Stimulated activated CD8-positive, alpha-beta memory T cell treated with anti-CD3 and anti-CD28 coated beads, Interleukin-4, amount 100 ng/mL, for 4 hours (primary cell): ENCODE data around the gene ABHD10.

Experiments
- DNase-seq, 2 donors: peaks; one replicate each; pipeline ENCODE4 v3.0.0-alpha.2; 2020; ENCODE audit warnings: low read depth in 2 of 2, low spot score in 1 of 2

The ABHD10 gene

DNA sequence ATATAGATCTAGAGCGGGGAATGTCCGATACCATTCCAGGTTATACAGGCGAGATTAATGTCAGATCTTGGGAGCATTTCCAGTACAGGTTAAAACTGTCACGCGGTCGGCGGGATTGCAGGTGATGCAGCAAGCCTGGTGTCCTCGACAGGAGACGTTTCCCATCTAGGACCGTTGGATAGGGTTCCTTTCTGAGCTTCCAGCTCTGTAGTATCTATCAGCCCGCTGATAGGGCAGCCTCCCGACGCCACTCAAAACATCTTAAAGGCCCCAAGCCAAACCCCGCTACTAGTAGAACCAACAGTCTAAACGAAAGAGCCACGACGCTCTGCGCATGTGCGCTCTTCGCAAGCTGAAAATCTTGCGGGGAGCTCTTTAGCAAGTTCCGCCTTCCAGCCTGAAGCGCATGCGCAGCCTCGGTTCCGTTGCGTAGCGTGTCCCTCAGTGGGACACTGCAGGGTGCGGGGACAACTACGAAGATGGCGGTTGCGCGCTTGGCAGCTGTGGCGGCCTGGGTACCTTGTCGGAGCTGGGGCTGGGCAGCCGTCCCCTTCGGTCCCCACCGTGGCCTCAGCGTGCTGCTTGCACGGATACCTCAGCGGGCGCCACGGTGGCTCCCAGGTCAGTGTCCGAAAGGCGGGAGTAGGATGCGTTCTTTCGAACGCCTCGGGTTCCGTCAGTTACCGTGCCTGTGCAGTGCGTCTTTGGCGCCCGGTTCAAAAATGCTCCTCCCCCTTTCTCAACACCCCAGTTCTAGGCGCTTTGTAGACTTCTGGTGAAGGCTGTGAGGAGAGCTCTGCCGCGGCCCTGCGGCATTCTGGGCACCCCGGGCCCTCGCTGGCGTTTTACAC, at the start of gene ABHD10:
Gene ABHD10, plus strand, starts transcription at position 444 of the 851 bp plus-strand sequence. Its CDS starts 36 bp downstream, at position 480.
- DNase-seq = peak; percentile 94 to 95

DNA sequence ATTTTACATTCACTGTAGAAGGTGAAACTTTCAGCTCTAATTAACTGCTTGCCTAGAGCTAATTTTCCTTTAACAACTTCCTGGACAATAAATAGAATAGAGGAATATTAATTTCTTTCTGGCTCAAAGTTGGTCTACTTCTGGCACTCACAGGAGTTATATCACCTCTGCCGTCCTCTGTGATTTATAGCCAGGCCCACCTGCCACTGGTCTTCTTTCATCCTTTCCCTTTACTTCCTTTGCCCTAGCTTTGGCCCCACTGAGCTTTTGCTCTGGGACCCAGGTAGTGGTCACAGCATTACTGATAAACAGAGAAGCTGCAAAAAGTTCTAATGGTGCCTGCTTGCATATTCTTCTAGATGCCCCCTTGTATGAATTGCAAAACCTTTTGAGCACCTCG, 49.3 kb upstream of the ABHD10 start:
- DNase-seq = no peak

DNA sequence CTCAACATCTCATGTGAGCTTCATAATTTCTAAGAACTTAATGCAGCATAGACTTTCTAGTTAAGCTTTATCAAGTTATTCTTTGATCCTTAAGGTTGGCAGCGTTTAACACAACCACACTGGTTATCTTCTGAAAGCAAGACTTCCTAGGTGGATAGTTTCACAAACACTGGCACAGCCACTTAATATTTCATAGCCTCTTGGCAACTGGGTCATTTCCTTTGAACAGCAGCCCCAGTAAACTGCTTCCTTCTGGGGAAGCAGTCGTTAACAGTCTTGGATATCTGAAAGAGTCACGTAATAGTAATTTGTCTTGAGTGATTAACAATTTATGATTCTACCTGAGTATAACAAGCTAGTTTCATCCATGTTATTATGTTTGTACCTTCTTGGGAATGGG, 45.9 kb upstream of the ABHD10 start:
- no peak for DNase-seq

DNA sequence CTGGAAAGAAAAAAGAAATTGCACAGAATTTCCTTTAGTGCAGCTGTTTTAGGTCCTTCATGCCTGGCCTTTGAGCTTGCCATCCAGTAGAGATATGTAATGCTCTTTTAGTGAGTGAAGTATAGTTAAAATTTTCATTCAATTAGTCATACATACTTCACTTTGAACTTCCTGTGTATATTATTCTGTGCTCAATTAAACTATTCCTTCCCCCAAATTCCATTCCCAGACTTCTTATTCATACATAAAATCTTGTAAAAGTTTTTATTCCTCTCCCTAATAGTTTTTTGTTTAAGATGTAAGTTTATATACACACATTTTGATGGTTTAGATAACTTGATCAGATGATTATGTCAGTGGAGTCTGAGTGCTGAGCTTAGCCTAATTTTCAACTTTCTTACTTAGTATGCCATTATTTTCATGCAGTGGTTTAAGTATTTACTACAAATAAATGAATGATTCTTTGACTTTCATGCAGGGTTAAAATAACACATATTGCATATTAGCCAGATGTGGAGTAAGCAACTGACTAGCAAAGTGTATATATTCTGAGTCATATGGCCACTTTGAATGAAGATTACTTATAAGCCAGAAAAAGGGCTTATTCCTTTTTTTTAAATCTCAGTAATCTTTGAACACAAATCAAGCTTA, 42.5 kb upstream of the ABHD10 start:
- DNase-seq = no peak

DNA sequence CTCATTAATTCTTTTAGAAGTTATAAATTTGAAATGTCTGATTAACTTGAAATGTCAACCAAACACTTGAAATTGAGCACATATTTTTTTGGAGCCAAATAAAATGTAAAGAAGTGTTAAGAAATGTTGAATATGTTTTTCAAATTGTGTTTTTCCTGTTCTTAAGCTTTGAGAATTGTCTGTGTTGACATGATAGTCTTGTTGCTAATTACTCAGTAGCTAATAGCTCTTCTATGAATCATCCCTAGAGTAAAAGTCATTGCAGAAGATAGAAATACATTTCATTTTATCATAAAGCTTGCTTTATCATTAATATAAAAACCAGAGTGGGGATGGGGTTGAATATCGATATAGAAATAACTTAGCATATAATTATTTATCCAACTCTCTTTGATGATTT, 41.9 kb upstream of the ABHD10 start:
- no peak for DNase-seq

DNA sequence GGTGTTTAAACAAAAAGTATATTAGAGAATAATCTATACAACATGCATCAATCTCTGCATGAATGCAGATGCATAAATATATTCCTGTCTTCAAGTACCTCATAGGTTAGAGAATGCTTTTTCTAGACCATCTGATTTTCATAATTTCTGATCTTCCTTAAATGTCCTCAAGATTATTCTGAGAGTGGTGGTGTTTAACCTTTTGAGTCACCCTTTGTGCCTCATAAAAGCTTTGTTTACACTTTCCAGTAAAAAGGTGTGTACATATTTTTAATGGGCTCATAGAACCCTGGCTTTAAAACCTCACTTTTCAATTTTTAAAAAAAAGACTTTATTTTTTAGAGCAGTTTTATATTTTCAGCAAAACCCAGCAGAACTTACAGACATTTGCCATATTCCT, 41.0 kb upstream of the ABHD10 start:
- no peak for DNase-seq

DNA sequence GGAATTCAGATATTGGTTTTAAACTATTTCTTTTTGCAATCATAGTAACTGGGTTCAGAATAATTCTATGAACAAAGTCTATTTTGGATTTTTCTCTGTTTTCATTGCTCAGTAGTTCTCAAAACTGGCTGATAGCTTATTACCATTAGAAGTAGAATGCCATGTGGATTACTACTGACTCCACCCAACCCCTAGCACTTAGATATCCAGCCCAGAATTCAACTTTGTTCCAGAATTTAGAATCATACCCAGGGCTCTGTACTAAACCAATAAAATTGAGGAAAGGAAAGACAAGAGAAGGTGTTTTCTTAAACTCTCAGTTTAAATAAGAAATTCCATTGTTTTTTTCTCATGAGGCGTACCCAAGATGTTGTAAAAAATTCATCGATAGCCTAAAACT, 39.0 kb upstream of the ABHD10 start:
- no peak for DNase-seq

DNA sequence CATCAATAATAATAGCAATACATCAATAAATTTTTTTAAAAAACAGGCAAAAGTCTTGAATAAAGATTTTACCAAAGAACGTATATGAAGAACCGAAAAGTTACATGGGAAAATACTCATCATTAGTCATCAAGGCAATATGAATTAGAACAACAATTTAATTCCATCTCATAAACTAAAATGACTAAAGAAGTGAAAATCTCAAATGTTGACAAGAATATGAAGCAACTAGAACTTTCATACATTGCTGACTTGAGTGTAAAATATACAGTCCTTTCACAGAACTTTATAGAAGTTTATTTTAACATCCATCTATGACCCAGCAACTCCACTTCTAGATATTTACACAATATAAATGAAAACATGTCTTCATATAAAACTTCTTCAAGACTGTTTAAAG, 35.3 kb upstream of the ABHD10 start:
- DNase-seq = no peak

DNA sequence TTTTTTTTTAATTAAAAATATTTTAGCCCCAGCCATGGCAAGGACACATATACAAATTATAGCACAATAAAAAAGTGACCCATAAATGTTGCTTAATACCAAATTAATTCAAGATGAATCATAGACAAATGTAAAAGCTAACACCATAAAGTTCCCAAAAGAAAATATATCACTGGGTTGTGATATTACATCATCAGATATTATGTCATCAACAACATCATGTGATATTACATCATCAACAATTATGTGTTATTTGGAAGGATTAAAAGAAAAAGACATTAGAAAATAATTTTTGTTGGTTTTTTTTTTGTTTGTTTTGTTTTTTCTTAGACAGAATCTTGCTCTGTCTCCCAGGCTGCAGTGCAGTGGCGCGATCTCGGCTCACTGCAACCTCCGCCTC, 34.5 kb upstream of the ABHD10 start:
- DNase-seq = no peak

DNA sequence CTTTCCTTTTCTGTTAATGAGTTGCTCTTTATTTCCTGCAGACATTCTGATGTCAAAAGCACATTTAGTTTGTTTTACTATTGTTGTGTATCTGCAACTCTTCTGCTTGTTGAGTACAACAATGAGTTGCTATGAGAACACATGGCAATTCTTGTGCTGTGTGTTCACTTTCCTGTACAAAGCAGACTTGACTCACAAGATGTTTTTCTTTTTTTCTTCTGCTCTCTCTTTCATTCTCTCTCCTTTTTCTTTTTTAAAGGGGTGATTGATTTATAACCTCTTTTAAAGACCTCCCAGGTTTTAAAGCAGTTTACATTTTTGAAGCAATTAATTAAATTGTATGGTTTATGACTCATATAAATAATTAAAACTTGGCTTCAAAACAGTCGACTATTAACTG, 31.6 kb upstream of the ABHD10 start:
- no peak for DNase-seq

DNA sequence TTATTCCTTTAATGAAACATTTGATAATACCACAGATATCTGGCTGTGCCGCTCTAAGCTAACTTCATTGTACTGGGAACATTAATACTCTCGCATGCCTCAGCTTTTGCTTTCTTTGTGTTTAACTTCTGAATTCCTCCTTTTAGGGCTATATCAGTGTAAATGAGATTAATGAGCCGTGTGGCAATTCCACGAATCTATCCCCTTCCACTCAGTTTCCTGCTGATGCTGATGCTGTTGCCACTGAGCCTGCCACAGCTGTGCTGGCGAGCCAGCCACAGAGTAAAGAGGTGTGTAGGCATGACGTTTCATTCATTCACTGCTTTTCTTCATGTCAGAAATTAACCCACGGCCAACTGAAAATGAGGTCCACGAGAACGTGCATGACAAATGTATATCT, 30.0 kb upstream of the ABHD10 start:
- DNase-seq = no peak

DNA sequence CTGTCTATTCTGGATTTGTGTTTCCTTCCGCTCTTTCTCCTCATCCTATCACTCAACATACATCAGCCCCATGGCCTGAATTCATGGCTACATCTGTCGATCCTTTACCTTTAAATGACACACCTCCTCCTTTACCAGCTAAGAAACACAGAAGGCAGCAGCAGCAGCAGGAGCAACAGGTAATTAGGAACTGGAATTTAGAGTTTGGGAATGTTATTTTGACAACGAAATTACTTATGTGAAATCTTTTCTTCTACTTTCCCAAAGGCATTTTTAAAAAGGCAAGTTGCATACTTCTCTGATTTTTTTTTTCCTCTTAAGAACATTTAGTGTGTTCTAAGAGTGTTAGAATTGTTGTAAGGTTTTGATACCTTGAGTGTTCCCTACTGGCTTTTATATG, 29.1 kb upstream of the ABHD10 start:
- DNase-seq = no peak

DNA sequence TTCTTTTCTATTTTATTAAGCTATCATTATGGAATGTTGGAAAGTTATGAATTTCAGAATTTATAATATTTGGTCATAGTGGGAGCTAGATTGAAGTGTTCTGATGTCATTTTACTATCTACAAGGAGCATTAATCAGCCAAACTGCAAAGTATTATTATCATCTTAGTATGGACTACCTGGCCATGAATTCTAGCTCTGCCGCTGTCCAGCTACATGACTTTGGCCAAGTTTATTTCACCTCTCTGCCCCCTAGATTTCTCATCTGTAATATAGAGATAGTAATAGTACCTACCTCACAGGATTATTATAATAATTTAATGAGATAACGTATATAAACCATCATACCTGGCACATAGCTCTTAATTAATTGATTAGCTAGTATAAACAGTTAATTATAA, 27.8 kb upstream of the ABHD10 start:
- DNase-seq = no peak

DNA sequence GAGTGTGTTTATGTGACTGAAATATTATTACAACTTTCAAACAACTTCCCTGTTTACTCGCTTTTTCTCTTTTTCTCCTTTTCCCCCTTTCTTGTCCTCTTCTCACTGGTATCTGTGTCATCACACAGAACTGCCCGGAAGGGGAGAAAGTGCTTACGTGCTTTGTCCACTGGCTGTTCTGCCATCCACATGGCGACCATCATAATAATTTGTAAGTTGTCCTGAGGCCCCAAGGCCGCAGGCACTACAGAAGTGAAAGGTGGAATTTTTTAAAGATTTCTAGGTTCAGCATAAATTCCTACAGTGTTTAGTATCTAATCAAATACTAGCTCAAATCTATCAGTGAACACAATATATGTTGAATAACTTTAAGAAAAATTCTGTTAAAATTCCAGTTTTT, 26.7 kb upstream of the ABHD10 start:
- no peak for DNase-seq

DNA sequence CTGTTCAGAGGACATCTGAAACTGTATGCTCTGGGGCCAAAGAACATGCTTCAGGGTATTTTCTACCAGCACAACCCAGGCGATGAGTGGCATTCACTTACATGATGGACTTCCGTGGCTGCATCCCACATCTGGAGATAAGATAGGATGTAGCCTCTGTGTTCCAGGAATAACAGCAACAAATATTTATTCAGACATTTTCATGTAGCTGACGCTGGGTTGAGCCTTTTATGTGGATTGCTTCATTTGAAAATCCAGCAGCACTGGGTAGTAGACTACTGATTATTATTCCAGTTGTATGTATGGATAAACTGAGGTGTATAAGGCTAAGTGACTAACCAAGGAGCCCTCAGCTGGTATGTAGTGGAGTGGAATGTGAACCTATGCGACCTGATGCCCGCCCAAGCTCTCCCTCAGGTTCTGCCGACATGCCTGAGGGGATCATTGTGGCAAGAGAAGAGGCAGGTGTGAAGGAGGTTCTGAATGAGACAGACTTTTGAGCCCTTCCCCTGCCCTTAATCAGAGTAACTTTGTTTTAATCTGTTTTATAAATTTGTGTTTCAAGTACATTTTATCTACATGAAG, 25.9 kb upstream of the ABHD10 start:
- no peak for DNase-seq

DNA sequence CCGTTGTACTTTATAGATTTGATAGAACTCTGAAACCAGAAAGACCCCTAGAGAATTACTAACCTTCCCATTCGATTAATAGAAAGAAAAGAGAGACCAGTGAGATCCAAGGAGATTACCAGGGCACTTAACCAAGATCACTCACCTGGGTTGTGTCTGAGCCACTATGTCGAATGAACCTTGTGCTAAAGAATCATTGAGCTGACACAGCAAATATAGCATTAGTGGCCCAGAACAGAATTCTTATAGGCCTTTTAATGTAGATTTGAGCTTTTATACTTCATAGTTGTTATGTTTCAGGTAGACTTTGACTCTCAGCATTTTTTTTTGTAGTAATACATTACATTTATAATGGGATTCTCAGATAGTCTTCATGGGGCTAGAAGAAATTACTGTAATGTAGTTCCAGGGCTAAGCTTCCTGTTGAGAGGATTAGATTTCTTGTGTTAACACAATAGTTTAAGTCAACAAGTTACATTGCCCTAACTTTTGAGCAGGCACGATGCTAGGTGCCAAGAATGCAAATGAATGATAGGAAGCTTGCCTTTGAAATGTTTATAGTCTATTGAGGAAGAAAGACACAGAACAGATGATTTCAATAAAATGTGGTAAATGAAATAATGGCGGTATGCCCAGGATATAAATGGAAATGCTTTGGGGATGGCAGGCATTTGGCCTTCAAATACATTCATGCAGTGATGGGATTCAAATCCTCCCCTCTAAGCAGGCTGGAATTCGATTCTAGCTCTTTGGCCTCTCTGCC, 24.4 kb upstream of the ABHD10 start:
- no peak for DNase-seq

DNA sequence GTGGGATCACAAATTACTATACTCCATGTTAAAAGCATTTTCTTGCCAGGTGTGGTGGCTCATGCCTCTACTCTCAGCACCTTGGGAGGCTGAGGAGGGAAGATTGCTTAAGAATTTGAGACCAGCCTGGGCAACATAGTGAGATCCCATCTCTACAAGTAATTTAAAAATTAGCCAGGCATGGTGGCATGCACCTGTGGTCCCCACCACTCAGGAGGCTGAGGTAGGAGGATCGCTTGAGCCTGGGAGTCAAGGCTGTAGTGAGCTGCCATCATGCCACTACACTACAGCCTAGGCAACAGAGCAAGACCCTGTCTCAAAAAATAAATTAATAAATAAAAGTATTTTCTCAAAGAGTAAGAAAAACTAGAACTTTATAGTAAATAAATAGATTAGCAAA, 22.9 kb upstream of the ABHD10 start:
- no peak for DNase-seq

DNA sequence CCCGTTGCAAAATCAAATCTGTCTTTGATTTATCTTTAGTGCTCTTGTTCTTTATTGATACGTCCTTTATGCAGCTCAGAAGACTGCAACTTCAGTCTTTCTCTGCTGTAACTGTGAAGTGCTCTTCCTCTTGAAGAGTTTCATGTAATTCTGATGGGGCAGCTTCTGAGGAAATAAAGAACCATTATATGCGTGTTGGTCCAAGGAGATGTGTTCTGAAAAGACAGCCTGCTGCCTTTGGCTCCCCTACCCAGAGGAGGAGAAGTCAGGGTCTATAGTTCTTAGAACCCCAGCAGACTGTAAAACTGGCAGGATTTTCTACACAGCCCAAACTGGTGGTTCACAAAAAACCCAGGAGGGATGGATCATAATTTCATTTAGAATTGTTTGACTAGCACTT, 22.4 kb upstream of the ABHD10 start:
- DNase-seq = no peak

DNA sequence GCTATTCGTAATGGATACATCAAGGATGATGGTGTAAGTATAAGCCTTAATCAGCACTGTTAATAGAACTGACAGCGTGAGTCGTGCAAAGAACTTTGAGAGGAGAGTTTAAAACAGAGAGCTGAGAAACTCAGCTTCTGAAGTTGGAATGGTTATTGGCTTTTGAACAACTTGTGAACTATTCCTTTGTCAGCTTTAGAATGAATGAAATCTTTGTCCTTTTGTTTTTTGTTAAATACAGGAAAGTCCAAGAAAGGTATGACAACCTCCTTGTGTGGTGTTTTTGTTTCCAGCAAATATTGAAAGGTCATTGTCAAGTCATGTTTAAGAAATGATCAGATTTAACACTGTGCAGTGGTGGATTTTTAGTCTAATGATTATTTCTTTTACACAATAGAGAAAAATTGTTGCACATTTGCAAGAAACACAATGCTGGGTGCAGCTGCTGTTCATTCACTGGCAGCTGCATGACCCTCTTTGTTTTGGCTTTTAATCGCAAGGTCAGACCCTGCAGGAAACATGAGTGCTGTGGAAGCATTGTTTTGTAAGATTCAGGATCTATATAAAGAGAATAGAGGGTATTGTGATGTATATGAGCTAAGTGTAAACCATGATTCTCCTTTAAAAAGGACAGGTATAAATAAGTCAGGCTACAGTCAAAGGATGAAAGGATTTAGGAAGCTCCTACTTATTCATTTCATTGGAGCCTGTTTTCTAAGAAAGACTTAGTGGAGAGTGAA, 21.7 kb upstream of the ABHD10 start:
- DNase-seq = no peak

DNA sequence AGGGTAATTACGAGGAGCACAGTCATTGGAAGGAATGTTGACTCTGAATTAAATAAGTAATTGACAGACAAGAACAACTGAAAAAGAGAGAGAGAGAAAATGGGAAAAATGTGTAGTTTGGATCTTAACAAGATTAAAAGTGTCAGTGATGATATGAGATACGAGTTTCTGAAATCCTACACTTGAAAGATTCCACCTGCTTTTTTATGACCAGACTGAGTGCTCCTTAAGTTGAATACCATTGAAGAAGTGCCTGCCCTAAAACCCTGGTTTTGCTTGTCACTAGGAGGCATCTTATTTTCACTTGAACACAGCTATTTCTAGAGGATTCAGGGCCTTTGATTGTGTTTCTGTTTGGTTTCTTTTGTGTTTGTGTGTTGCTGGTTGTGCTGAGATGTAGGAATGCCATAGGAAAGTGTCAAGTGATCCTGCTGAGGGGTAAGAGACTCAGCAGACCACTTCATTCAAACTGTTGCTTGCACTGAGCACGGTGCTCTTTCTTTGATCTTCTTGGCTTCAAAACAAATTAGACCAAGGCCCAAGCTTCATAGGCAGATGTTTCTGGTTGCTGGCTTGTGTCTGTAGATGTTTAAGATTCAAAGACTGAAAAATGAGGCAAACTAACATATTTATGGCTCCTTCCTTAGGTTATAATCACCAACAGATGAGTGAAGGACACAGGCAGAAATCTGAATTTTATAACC, 17.2 kb upstream of the ABHD10 start:
- DNase-seq = no peak
